ENCODE measurements around the gene TLE4.
"Not testable (repeated sequence)": the region's sequence is repeated elsewhere in the genome, so short reads cannot be mapped to it uniquely, and the experiment has no call there.

TLE4 gene

DNA sequence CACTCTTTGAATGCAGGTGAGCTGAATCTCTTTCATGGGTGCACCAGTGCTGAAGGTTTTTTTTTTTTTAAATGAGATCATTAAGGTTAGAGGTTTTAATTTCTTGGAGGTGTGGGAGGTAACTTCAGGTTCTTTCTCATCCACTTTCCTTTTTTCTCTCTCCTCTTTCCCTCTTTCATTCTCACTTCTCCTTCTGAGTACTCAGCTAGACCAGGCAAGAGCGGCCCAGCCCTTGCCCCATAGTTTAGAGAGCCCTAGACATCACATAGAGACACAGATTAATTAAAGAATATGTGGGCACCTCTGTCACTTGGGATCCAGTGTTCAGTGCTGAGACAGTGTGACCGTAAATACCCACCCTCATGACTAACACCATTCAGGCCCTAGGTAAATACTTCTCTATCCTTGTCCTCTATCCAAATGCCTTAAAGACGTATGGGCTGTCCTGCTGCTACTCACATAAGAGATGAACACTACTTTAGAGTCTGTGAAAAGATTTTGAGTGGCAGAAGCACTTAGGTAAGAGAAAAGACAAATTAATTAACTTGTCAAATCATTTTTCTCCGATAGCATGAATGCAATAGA, 174.1 kb downstream of the TLE4 start:
- no peak overlapping the region for H3K27ac Mint-ChIP-seq
- H3K4me3 Mint-ChIP-seq, result no peak overlapping the region
- H3K9me3 Mint-ChIP-seq, result no peaks in the 10 kb centered on the region
- H3K27me3 Mint-ChIP-seq, result no peaks in the 10 kb centered on the region
- no peak for ATAC-seq
- no peak for DNase-seq
- H3K4me1 Mint-ChIP-seq, result peaks cover 3% of the 10 kb centered on the region
- H3K36me3 Mint-ChIP-seq (ENCODE audit: low read depth), result no peaks in the 10 kb centered on the region

GRCh38 chr9:79751895-79752466, 180.2 kb downstream of the TLE4 start:
- not testable (repeated sequence) for H3K4me1 Mint-ChIP-seq, H3K27me3 Mint-ChIP-seq, ATAC-seq, H3K4me3 Mint-ChIP-seq, H3K27ac Mint-ChIP-seq, DNase-seq, H3K9me3 Mint-ChIP-seq
- peaks cover 11% of the 10 kb centered on the region for H3K36me3 Mint-ChIP-seq (ENCODE audit: low read depth)

DNA sequence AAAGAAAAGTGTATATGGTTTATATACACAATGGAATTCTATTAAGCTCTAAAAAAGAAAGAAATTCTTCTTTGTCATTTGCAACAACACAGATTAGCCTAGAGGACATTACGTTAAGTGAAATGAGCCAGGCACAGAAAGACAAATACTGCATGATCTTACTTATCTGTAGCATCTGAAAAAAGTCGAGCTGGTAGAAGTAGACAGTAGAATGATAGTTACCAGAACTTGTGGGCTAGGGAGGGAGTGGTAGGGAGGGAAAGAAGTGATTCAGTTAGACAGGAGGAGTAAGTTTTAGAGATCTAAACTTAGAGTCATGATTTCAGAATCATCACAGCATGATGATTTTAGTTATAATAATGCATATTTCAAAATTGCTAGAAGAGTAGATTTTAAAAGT, 184.6 kb downstream of the TLE4 start:
- Mint-ChIP-seq H3K36me3 (ENCODE audit: low read depth) (peaks cover 9% of the 10 kb centered on the region), H3K4me1 (peaks cover 11% of the 10 kb centered on the region), H3K27me3 (no peaks in the 10 kb centered on the region), H3K9me3 (peaks cover 7% of the 10 kb centered on the region), H3K4me3 (no peak overlapping the region), H3K27ac (no peak overlapping the region)
- no peak for DNase-seq
- ATAC-seq, result no peak

GRCh38 chr9:79757074-79757473, 185.3 kb downstream of the TLE4 start:
- Mint-ChIP-seq H3K36me3 (ENCODE audit: low read depth) (peaks cover 6% of the 10 kb centered on the region), H3K4me3 (no peak overlapping the region), H3K9me3 (peaks cover 7% of the 10 kb centered on the region), H3K27ac (no peak overlapping the region), H3K27me3 (no peaks in the 10 kb centered on the region), H3K4me1 (peaks cover 11% of the 10 kb centered on the region)
- ATAC-seq (no peak), DNase-seq (no peak)

DNA sequence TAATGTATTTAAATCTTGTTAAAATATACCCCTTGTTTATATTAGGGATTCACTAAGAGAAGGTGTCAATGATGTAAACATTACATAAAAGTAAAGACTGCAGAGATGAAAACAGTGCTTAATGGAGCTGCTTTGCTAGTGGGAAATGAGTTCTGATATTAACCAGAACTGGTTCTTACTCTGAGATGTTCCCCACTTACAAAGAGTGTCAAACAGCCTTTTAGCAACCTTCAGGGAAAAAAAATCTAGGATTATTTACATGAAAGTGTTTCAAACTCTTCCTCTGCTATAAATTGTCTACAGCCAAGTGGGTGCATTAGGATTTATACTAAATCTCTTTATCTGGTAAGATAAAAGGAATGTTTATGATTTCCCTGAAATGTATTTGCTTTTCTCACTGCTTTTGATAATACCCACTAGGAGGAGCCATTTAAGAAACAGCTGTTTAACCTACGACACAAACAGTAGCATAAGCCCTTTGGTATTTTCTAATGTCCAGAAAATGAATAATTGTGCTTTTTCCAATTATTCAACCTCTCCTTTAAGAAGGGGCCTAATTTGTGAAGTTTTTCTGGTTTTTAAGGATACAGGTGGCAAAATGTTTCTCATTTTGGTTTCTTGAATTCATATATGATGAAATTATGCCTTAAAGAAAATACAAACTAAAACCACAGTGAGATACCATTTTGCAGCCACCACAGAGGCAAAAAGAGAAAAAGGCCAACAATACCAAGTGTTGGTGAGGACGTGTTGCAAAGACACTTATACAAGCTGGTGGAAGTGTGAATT, 186.3 kb downstream of the TLE4 start:
- Mint-ChIP-seq H3K36me3 (ENCODE audit: low read depth) (peaks cover 1% of the 10 kb centered on the region), H3K27me3 (no peaks in the 10 kb centered on the region), H3K27ac (no peak overlapping the region), H3K4me1 (peaks cover 11% of the 10 kb centered on the region), H3K9me3 (peaks cover 5% of the 10 kb centered on the region), H3K4me3 (no peak overlapping the region)
- DNase-seq (no peak), ATAC-seq (no peak)

DNA sequence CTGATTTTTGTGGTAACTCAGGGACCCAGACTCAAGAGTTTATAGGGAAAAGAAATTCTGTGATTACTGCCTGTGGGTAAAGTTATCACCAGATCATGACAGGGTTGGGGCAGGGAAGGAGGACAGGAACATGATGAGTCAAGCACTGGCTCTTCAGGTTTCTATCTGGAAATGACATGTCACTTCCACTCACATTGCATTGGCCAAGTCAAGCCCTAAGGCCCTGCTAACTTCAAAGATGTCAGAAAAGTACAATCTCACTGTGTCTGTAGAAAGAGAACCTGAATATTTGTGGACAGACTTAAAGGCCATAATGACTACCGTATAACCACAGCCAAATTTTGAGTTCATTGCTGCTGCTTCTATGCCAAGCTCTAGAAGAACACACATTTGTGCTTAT, 187.7 kb downstream of the TLE4 start:
- H3K27ac Mint-ChIP-seq, result no peak overlapping the region
- H3K36me3 Mint-ChIP-seq (ENCODE audit: low read depth), result no peaks in the 10 kb centered on the region
- H3K4me1 Mint-ChIP-seq, result peaks cover 11% of the 10 kb centered on the region
- H3K4me3 Mint-ChIP-seq, result no peak overlapping the region
- DNase-seq (peak; percentile 5), ATAC-seq (peak; percentile 93)
- no peaks in the 10 kb centered on the region for H3K9me3 Mint-ChIP-seq
- no peaks in the 10 kb centered on the region for H3K27me3 Mint-ChIP-seq

DNA sequence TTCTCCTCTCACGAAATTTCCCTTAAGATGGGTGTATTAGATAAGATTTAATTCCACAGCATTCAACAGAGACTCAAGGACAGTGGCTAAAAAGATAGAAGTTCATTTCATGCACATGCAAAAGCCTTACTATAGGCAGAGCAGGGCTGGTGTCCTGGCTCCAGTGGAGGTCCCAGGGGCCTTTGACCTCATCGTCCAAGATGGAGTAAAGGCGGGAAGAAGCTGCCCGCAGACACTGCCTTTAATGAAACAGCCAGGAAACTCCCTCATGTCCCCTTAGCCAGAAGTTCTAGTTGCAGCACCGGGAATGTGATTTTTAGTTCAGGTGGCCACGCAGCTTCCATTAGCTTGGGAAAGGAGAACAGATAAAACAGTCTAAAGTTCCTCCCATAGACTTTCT, 190.3 kb downstream of the TLE4 start:
- H3K9me3 Mint-ChIP-seq, result no peaks in the 10 kb centered on the region
- no peak overlapping the region for H3K4me3 Mint-ChIP-seq
- H3K4me1 Mint-ChIP-seq, result peaks cover 11% of the 10 kb centered on the region
- no peak for ATAC-seq
- no peak overlapping the region for H3K27ac Mint-ChIP-seq
- no peak for DNase-seq
- H3K36me3 Mint-ChIP-seq (ENCODE audit: low read depth), result no peaks in the 10 kb centered on the region
- no peaks in the 10 kb centered on the region for H3K27me3 Mint-ChIP-seq

DNA sequence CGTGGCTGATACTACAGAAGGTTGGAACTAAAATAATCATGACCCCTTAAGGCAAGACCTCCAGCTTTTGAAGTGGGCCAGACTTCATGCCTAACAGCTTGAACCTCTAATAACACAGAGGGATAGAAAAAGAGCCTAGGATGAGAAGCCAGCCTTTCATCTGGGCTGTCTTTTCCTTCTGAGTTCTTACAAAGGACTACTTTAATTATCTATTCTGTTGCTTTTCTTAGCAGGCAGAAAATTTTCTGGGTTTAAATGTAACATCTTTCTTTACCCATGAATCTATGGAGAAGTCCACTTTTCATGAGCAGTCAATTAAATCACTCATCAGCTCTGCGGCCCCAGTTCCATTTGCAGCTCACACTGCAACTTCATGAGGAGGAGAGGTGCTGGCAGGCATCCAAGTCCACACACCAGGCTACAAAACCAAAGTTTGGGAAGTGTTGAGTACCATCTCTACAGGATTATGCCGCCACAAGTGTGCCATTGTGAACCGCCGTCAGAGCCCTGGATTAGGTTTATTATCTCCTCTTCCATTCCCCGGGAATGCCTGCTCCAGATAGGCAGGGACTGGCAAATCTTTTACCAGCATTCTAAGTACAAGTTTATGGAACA, 192.0 kb downstream of the TLE4 start:
- no peak for ATAC-seq
- H3K36me3 Mint-ChIP-seq (ENCODE audit: low read depth), result no peaks in the 10 kb centered on the region
- DNase-seq, result no peak
- H3K4me3 Mint-ChIP-seq, result no peak overlapping the region
- H3K27ac Mint-ChIP-seq, result no peak overlapping the region
- H3K9me3 Mint-ChIP-seq, result no peaks in the 10 kb centered on the region
- H3K4me1 Mint-ChIP-seq, result peaks cover 10% of the 10 kb centered on the region
- no peaks in the 10 kb centered on the region for H3K27me3 Mint-ChIP-seq

- Mint-ChIP-seq H3K9me3 (no peaks in the 10 kb centered on the region), H3K27me3 (no peaks in the 10 kb centered on the region), H3K36me3 (ENCODE audit: low read depth) (no peaks in the 10 kb centered on the region), H3K27ac (no peak overlapping the region), H3K4me1 (peaks cover 5% of the 10 kb centered on the region), H3K4me3 (no peak overlapping the region)
- DNase-seq (no peak), ATAC-seq (no peak)
Observed at GRCh38 chr9:79764374-79764773, 192.6 kb downstream of the TLE4 start.

- H3K27ac Mint-ChIP-seq, result no peak overlapping the region
- H3K27me3 Mint-ChIP-seq, result no peaks in the 10 kb centered on the region
- no peaks in the 10 kb centered on the region for H3K4me1 Mint-ChIP-seq
- DNase-seq (no peak), ATAC-seq (no peak)
- H3K9me3 Mint-ChIP-seq, result no peaks in the 10 kb centered on the region
- H3K36me3 Mint-ChIP-seq (ENCODE audit: low read depth), result no peaks in the 10 kb centered on the region
- no peak overlapping the region for H3K4me3 Mint-ChIP-seq
Observed at GRCh38 chr9:79765466-79765865, 193.7 kb downstream of the TLE4 start.

DNA sequence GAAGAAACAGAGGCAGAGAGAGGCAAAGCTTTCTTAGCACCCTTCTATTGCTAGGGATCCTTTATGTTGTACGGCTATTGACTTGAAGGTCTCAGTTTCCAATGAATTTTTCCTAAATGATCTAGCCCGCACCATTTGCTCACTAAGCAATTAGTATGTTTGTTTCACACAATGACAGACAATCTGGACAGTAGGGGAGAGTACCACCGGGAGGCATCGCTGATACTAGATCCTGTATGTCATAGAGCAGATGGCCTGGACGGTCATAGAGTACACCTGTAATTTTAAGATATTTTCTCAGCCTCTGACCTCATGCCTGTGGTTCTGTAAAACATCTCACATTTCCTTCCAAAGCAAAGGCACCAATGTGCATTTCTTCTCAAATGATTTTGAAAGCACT, 194.3 kb downstream of the TLE4 start:
- Mint-ChIP-seq H3K9me3 (no peaks in the 10 kb centered on the region), H3K27me3 (no peaks in the 10 kb centered on the region), H3K27ac (no peak overlapping the region), H3K4me3 (no peak overlapping the region), H3K4me1 (no peaks in the 10 kb centered on the region), H3K36me3 (ENCODE audit: low read depth) (no peaks in the 10 kb centered on the region)
- DNase-seq (no peak), ATAC-seq (no peak)

GRCh38 chr9:79768194-79768593, 196.4 kb downstream of the TLE4 start:
- Mint-ChIP-seq H3K4me3 (no peak overlapping the region), H3K9me3 (no peaks in the 10 kb centered on the region), H3K27ac (no peak overlapping the region), H3K4me1 (no peaks in the 10 kb centered on the region), H3K27me3 (no peaks in the 10 kb centered on the region), H3K36me3 (ENCODE audit: low read depth) (no peaks in the 10 kb centered on the region)
- DNase-seq, result no peak
- ATAC-seq, result no peak

GRCh38 chr9:79769476-79770275, 197.9 kb downstream of the TLE4 start:
- no peaks in the 10 kb centered on the region for H3K9me3 Mint-ChIP-seq
- no peak for ATAC-seq
- no peaks in the 10 kb centered on the region for H3K4me1 Mint-ChIP-seq
- H3K36me3 Mint-ChIP-seq (ENCODE audit: low read depth), result no peaks in the 10 kb centered on the region
- H3K27ac Mint-ChIP-seq, result no peak overlapping the region
- no peak overlapping the region for H3K4me3 Mint-ChIP-seq
- no peak for DNase-seq
- H3K27me3 Mint-ChIP-seq, result no peaks in the 10 kb centered on the region

DNA sequence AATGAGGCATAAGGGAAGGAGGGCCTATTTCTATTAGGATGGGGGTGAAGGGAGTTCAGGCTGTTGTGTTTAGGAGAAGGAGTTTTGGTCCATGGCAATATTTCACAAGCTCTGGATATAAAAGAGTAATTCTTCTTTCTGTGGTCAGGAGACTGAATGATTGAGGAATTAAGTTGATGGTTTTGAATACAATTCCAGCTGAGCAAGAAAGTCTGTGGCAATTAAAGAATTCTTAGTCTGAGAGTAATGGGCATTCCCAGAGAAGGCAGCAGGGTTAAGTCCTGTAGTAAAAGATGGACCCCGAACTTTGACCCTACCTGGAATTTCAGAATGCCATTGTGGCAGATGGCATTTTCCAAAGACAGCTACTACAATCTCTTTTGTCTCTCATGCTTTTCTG, 202.6 kb downstream of the TLE4 start:
- Mint-ChIP-seq H3K36me3 (ENCODE audit: low read depth) (no peaks in the 10 kb centered on the region), H3K9me3 (no peaks in the 10 kb centered on the region), H3K4me1 (no peaks in the 10 kb centered on the region), H3K27me3 (no peaks in the 10 kb centered on the region), H3K4me3 (no peak overlapping the region), H3K27ac (no peak overlapping the region)
- ATAC-seq (no peak), DNase-seq (no peak)

Measured in activated naive CD8-positive, alpha-beta T cell treated with anti-CD3 and anti-CD28 coated beads, Interleukin-2, amount 50 U/mL, for 24 hours (primary cell).